WTC11 (cell line): ENCODE results near the gene LEFTY2.
"Not testable (repeated sequence)": the region's sequence is repeated elsewhere in the genome, so short reads cannot be mapped to it uniquely, and the experiment has no call there.

Experiments
- CBFB ChIP-seq: sonication (generic); formaldehyde crosslinking; IDR thresholded peaks from 2 replicates; pipeline ENCODE4 v1.8.1; 2022; ENCODE audit warnings: mild to moderate bottlenecking, low read depth, missing genetic modification reagents
- CREB1 ChIP-seq: sonication (generic); formaldehyde crosslinking; IDR thresholded peaks from 2 replicates; pipeline ENCODE4 v1.8.0; 2023; ENCODE audit warnings: mild to moderate bottlenecking, missing genetic modification reagents
- CTCF ChIP-seq: fragments of 200-600 bp; IDR thresholded peaks from 2 replicates; pipeline ENCODE4 v1.8.0; 2022; ENCODE audit warnings: antibody characterized with exemption
- JAZF1 ChIP-seq: fragments of 250-450 bp; sonication (Bioruptor Pico); IDR thresholded peaks from 2 replicates; pipeline ENCODE4 v1.9.0; 2021; ENCODE audit warnings: moderate library complexity, mild to moderate bottlenecking, inconsistent platforms
- JUN ChIP-seq: sonication (generic); formaldehyde crosslinking; IDR thresholded peaks from 2 replicates; pipeline ENCODE4 v1.8.0; 2023; ENCODE audit warnings: mild to moderate bottlenecking, missing genetic modification reagents
- KAT7 ChIP-seq: sonication (generic); formaldehyde crosslinking; IDR thresholded peaks from 2 replicates; pipeline ENCODE4 v1.8.1; 2023; ENCODE audit warnings: missing genetic modification reagents, mild to moderate bottlenecking, borderline replicate concordance
- NR2C2 ChIP-seq: sonication (generic); formaldehyde crosslinking; IDR thresholded peaks from 2 replicates; pipeline ENCODE4 v1.8.0; 2022; ENCODE audit warnings: mild to moderate bottlenecking, missing genetic modification reagents
- RELA ChIP-seq: sonication (generic); formaldehyde crosslinking; IDR thresholded peaks from 2 replicates; pipeline ENCODE4 v1.8.1; 2022; ENCODE audit warnings: missing genetic modification reagents, mild to moderate bottlenecking, borderline replicate concordance
- SP1 ChIP-seq: sonication (generic); formaldehyde crosslinking; conservative IDR thresholded peaks from 2 replicates; pipeline ENCODE4 v1.8.1; 2022; ENCODE audit warnings: missing genetic modification reagents
- ZBTB21 ChIP-seq: sonication (generic); formaldehyde crosslinking; IDR thresholded peaks from 2 replicates; pipeline ENCODE4 v1.8.1; 2023; ENCODE audit warnings: mild to moderate bottlenecking, missing genetic modification reagents, borderline replicate concordance
- ZBTB43 ChIP-seq: sonication (generic); formaldehyde crosslinking; IDR thresholded peaks from 2 replicates; pipeline ENCODE4 v1.8.1; 2023; ENCODE audit warnings: mild to moderate bottlenecking, missing genetic modification reagents
- ZNF138 ChIP-seq: sonication (generic); formaldehyde crosslinking; conservative IDR thresholded peaks from 2 replicates; pipeline ENCODE4 v1.8.1; 2022; ENCODE audit warnings: mild to moderate bottlenecking, moderate library complexity, missing genetic modification reagents
- TF ChIP-seq, protein P1 (sequence below): sonication (generic); formaldehyde crosslinking; conservative IDR thresholded peaks from 2 replicates; pipeline ENCODE4 v1.8.1; 2022; ENCODE audit warnings: mild to moderate bottlenecking, missing genetic modification reagents

GRCh38 chr1:225936086-225936485 lies 4.9 kb downstream of the LEFTY2 start:
- TF ChIP-seq CREB1 (CRISPR knock-in tag); CTCF; ZBTB21; ZBTB43; RELA (CRISPR knock-in tag); NR2C2 (CRISPR knock-in tag); JUN (CRISPR knock-in tag); JAZF1 (CRISPR knock-in tag); SP1 (CRISPR knock-in tag); CBFB; ZNF138 (CRISPR knock-in tag); KAT7 (CRISPR knock-in tag): not testable (repeated sequence)
- TF ChIP-seq, protein P1, sequence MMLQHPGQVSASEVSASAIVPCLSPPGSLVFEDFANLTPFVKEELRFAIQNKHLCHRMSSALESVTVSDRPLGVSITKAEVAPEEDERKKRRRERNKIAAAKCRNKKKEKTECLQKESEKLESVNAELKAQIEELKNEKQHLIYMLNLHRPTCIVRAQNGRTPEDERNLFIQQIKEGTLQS (CRISPR knock-in tag): not testable (repeated sequence)
